BJ (cell line): ENCODE measurements around the gene WWOX. TPM values are rescaled to one million over a fixed set of nuclear protein-coding genes. Genes with fewer than 3 reads are reported as not detected.

Source experiments
- CTCF ChIA-PET: fragments of 350-600 bp; formaldehyde crosslinking; extraction: SDS; loops from one replicate; lab custom pipeline; 2021; ENCODE audit warnings: antibody characterized with exemption, inconsistent platforms; lab: Yijun Ruan, JAX
- POLR2A ChIA-PET: fragments of 300-600 bp; sonication (Branson Sonifier 250); formaldehyde crosslinking; extraction: SDS; loops from one replicate; lab custom pipeline; 2021; ENCODE audit warnings: antibody characterized with exemption; lab: Charles Lee
- DNase-seq: peaks from one replicate; pipeline ENCODE4 v3.0.0-alpha.2; 2011; ENCODE audit warnings: low read depth
- H3K27me3 ChIP-seq: 2 replicates; pipeline ENCODE4 v1.6.0; 2011; ENCODE audit warnings: low read length; ENCODE audit not compliant: control insufficient read depth, insufficient read depth
- H3K36me3 ChIP-seq: 2 replicates; pipeline ENCODE4 v1.5.1; 2011; ENCODE audit warnings: low read length; ENCODE audit not compliant: control insufficient read depth, insufficient read depth
- H3K4me3 ChIP-seq: 2 replicates; pipeline ENCODE4 v1.5.1; 2011; ENCODE audit warnings: low read depth, mild to moderate bottlenecking, control low read depth, low read length
- polyA plus RNA-seq: library from polyadenylated mRNA; depleted of rRNA; stranded (reverse); fragments of >200 nt; gene quantifications from 2 replicates; pipeline ENCODE4 v1.2.3, GENCODE V29; 2011
- TF ChIP-seq, protein P1 (sequence below): IDR thresholded peaks from 2 replicates; pipeline ENCODE4 v1.5.1; 2011; ENCODE audit warnings: low read depth, mild to moderate bottlenecking, control low read depth, inconsistent platforms, low read length, moderate library complexity; ENCODE audit not compliant: insufficient read depth

WWOX gene
- polyA plus RNA-seq, 1 experiment: 3.1 TPM

DNA sequence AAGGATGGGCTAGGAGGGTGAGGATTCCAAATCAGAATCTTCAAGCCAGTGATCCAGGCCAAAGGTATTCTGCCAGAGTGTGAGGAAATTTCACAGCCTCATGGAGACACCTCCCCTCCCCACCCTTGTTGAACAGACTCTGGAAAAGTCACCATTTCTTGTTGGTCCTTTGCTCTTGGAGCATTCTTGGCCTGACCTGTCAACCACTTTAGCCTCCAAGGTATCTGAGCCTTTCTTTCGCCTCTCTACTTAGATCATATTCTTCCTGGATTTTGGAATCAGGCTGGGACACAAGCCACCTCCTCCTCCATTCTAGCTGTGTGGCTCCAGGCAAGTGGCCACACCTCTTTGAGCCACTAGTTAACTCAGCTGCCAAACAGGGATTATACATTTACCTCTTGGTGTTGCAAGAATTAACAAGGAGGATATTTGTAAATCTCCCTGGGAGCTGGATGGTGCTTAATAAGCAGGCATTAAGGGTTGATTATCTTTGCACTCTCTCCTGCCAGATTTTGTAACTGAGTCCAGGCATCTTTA lies 193.5 kb downstream of the WWOX start:
- ChIA-PET POLR2A (no interaction called here), CTCF (no interaction called here)
- H3K4me3 ChIP-seq: no peak overlapping the region
- H3K27me3 ChIP-seq: no peaks in the 10 kb centered on the region
- H3K36me3 ChIP-seq: no peaks in the 10 kb centered on the region
- DNase-seq: no peak
- TF ChIP-seq, protein P1, sequence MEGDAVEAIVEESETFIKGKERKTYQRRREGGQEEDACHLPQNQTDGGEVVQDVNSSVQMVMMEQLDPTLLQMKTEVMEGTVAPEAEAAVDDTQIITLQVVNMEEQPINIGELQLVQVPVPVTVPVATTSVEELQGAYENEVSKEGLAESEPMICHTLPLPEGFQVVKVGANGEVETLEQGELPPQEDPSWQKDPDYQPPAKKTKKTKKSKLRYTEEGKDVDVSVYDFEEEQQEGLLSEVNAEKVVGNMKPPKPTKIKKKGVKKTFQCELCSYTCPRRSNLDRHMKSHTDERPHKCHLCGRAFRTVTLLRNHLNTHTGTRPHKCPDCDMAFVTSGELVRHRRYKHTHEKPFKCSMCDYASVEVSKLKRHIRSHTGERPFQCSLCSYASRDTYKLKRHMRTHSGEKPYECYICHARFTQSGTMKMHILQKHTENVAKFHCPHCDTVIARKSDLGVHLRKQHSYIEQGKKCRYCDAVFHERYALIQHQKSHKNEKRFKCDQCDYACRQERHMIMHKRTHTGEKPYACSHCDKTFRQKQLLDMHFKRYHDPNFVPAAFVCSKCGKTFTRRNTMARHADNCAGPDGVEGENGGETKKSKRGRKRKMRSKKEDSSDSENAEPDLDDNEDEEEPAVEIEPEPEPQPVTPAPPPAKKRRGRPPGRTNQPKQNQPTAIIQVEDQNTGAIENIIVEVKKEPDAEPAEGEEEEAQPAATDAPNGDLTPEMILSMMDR: no peak

DNA sequence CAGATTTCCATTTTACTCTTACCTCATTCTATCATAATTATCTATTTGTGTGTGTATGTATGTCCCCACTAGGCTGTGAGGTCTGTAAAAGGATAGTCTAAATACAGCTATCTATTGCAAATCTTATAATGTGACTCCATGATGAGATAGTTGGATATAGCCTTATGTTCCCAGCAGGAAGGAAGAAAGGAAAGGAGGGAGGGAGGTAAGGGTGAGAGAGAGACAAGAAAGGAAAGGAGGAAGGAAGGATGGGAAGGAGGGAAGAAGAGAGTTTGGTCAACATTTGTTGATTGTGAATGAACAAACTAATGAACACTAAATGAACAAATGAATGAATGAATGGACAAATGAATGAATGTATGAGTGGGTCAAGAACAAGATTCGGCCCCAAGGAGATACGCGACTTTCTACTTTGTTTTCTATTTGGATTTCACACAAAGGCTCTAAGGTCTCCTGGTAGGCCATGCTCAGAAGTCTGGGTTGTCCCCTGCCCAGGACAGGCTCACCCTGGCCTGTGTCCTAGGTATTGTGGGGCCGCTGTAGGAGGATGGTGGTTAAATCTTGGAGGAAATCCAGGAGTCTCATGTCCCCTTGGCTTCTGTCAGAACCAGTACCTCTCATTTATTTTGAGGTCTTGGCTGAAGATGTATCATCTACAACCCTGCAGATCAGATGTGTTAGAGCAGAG lies 195.2 kb downstream of the WWOX start:
- ChIA-PET CTCF (no interaction called here), POLR2A (no interaction called here)
- no peaks in the 10 kb centered on the region for H3K27me3 ChIP-seq
- no peak for DNase-seq
- H3K4me3 ChIP-seq: no peak overlapping the region
- no peaks in the 10 kb centered on the region for H3K36me3 ChIP-seq
- TF ChIP-seq, protein P1: no peak

DNA sequence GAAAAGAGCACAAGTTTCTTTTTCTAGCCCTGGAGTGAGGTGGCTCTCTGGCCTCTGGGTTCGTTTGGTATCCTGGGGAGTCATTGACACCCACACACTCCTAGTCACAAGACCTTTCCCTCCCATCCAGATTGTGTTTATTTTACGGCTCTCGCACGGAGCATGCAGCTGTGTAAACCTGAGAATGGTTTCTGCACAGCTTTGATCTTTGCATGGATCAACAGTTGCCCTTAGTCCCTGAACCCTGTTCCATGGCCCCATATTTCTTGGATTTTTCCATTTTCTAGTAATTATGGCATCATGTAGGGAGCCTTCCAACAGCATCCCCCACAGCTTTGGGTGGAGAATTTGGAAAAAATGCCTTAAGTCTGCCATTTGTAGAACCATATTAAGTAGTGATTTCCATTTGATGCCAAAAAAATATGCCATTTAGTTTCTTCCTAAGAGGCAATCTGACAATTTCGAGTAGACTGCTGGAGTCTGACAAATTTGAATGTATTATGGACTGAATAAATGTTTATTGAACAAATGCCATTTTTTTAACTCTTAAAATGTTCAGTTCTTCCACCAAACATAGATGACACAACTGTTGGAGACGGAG lies 197.7 kb downstream of the WWOX start:
- POLR2A ChIA-PET: no interaction called here
- TF ChIP-seq, protein P1: no peak
- CTCF ChIA-PET: no interaction called here
- Histone ChIP-seq H3K36me3 (no peaks in the 10 kb centered on the region), H3K4me3 (no peak overlapping the region), H3K27me3 (no peaks in the 10 kb centered on the region)
- no peak for DNase-seq

DNA sequence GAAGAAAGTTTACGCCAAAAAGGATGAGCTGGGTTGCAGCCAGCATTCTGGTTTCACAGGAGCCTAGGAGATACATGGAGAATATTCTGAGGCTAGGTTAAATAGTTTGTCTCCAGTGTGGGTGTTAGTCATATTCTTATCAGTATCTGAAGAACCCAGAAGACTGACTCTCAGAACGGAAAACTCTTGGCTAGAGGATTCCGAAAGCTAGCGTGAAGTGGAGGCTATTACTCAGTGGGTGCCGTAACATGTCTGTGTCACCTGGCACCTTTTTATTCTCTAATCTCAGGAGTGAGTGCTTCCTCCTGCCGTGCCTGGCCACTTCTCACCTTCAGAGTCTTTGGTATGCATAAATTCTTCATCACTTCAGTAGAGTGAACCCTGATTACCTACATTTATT lies 199.5 kb downstream of the WWOX start:
- ChIA-PET CTCF (no interaction called here), POLR2A (no interaction called here)
- H3K36me3 ChIP-seq: no peaks in the 10 kb centered on the region
- no peaks in the 10 kb centered on the region for H3K27me3 ChIP-seq
- TF ChIP-seq, protein P1: no peak
- no peak overlapping the region for H3K4me3 ChIP-seq
- no peak for DNase-seq

DNA sequence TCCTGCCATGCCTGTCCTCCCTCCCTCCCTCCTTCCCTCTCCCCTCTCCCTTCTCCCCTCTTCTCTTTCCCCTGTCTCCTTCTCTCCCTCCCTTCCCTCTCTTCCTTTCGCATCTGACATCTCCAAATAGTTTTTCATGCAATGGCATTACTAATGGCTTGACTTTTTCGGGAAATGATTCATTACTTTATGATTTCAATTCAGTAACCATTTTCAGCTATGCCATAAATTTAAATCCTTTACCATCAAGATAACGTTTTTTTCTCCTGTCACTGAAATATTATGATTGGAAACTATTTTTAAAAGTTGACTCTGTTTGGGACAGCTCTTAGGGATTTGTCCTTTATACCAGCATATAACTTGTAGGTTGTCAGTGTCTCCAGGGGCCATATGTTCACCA lies 201.0 kb downstream of the WWOX start:
- no peaks in the 10 kb centered on the region for H3K27me3 ChIP-seq
- no peaks in the 10 kb centered on the region for H3K36me3 ChIP-seq
- CTCF ChIA-PET: interaction anchor here (0.6 to 1.2 kb wide), 2 partner anchors 147 to 1302 kb away, joined by 3 to 4 read pairs; no protein-coding TSS in a partner anchor
- DNase-seq: no peak
- TF ChIP-seq, protein P1: no peak
- no peak overlapping the region for H3K4me3 ChIP-seq
- POLR2A ChIA-PET: no interaction called here
